Astrocyte of the spinal cord (primary cell): ENCODE results near the gene PSMD5.

Source experiments
- DNase-seq: peaks from one replicate; pipeline ENCODE4 v3.0.0; 2011; ENCODE audit warnings: low read depth, low spot score
- H3K4me3 ChIP-seq: 2 replicates; pipeline ENCODE4 v1.5.1; 2011; ENCODE audit warnings: low read depth, mild to moderate bottlenecking, low read length, moderate library complexity
- in situ Hi-C: cut with HindIII; loops from 2 replicates; pipeline ENCODE4 v1.10.0; 2017; ENCODE audit warnings: low sequenced_read_pairs
- TF ChIP-seq, protein P1 (sequence below): IDR thresholded peaks from 2 replicates; pipeline ENCODE4 v1.5.1; 2012; ENCODE audit warnings: low read depth, mild to moderate bottlenecking, low read length, inconsistent platforms

Gene PSMD5

DNA sequence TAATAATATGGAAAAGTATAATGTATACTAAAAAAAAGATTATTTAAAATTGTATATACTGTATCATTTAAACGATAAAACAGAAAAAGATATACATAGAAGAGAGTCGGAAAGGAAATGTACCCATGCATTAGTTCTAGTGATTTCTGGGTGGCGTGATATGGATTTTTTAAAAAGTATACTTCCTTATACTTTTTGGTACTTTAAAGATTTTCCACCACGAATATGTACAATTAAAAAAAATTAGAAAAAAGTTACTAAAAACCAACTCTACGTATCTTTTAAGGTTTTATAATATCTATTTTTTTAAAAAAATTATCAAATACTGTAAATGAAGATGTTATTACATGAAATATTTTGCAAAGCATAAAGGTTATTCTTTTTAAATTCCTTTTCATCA, 22.0 kb upstream of the PSMD5 start:
- in situ Hi-C loops: no loop called here
- TF ChIP-seq, protein P1, sequence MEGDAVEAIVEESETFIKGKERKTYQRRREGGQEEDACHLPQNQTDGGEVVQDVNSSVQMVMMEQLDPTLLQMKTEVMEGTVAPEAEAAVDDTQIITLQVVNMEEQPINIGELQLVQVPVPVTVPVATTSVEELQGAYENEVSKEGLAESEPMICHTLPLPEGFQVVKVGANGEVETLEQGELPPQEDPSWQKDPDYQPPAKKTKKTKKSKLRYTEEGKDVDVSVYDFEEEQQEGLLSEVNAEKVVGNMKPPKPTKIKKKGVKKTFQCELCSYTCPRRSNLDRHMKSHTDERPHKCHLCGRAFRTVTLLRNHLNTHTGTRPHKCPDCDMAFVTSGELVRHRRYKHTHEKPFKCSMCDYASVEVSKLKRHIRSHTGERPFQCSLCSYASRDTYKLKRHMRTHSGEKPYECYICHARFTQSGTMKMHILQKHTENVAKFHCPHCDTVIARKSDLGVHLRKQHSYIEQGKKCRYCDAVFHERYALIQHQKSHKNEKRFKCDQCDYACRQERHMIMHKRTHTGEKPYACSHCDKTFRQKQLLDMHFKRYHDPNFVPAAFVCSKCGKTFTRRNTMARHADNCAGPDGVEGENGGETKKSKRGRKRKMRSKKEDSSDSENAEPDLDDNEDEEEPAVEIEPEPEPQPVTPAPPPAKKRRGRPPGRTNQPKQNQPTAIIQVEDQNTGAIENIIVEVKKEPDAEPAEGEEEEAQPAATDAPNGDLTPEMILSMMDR: no peak
- no peak overlapping the region for H3K4me3 ChIP-seq
- DNase-seq: no peak

- H3K4me3 ChIP-seq: no peak overlapping the region
- TF ChIP-seq, protein P1: no peak
- in situ Hi-C loops: no loop called here
- DNase-seq: no peak
Measured at GRCh38 chr9:120863833-120864232, 21.1 kb upstream of the PSMD5 start.

GRCh38 chr9:120862452-120862851, 19.7 kb upstream of the PSMD5 start:
- in situ Hi-C loops: no loop called here
- TF ChIP-seq, protein P1: no peak
- DNase-seq: no peak
- no peak overlapping the region for H3K4me3 ChIP-seq

GRCh38 chr9:120861935-120862334, 19.2 kb upstream of the PSMD5 start:
- in situ Hi-C loops: no loop called here
- no peak for DNase-seq
- H3K4me3 ChIP-seq: no peak overlapping the region
- TF ChIP-seq, protein P1: no peak

DNA sequence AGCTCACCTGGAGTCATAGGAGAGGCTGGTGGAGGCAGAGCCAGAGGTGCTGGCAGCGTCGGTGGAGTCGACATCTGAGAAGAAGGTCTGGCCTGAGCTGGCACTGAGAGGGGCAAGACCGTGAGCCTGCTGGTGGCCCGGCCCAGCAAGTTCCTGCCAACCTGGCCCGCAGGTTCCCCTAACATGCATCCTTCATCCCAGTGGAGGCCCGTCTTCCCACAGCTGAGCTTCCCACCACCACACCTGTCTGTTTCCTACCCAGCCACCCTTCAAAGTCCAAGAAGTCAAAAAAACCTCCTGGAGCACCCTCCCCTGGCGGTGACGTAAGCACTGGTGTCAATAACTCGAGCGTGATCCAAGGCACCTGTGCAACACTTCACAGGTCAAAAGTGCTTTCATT, 17.4 kb upstream of the PSMD5 start:
- no peak for DNase-seq
- TF ChIP-seq, protein P1: no peak
- in situ Hi-C loops: no loop called here
- no peak overlapping the region for H3K4me3 ChIP-seq

DNA sequence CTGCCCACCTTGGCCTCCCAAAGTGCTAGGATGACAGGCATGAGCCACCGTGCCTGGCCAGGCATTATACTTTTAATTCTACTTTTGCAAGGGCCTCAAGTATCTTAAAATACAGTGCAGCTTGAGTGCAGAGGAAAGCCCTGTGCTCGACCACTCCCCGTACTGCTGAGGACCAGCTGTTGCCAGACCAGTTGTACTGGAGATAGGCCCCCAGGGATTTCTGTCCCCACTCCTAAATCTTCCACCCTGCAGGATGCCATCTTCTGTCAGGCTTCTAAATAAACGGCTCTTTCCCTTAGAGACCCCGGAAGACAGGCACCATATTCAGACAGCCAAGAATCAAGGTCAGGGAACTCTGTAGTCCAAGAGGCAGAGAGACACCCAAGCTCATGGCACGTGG, 16.6 kb upstream of the PSMD5 start:
- no peak overlapping the region for H3K4me3 ChIP-seq
- TF ChIP-seq, protein P1: no peak
- DNase-seq: no peak
- in situ Hi-C loops: no loop called here

GRCh38 chr9:120857902-120858301, 15.2 kb upstream of the PSMD5 start:
- DNase-seq: no peak
- H3K4me3 ChIP-seq: no peak overlapping the region
- in situ Hi-C loops: no loop called here
- TF ChIP-seq, protein P1: no peak
